ENCODE data around the gene CASP10. TPM values are rescaled to one million over a fixed set of nuclear protein-coding genes. Genes with fewer than 3 reads are reported as not detected.

The CASP10 gene
- total and polyA plus RNA-seq, 8 donors: 2.6 to 34.9 (median 9.6) TPM

DNA sequence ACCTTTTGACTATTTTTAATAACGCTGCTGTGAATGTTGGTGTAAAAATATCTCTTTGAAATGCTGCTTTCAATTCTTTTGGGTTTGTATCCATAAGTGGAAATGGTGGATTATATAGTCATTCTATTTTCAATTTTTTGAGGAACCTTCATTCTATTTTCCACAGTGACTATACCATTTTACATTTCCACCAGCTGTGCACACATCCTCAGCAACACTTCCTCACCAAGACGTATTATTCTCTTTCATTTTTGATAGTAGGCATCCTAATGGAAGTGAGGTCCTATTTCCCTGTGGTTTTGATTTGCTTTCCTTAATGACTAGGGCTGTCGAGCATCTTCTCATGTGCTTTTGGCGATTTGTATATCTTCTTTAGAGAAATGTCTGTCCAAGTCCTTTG is 14.8 kb downstream of the CASP10 start:
- 76 to 86% (median 78%) methylated on average over 4 of the region's 4 CpGs for WGBS, 5 donors
- DNase-seq: no peak
- H3K36me3 ChIP-seq: peaks cover 17 to 84% (median 55%) of the 10 kb centered on the region in 4 donors
- no peaks in the 10 kb centered on the region for H3K27me3 ChIP-seq
- peaks cover 0 to 26% (median 4%) of the 10 kb centered on the region in 4 donors for H3K4me1 ChIP-seq
- H3K4me3 ChIP-seq: no peak overlapping the region
- TF ChIP-seq EP300 (IDR thresholded peaks at IDR 0.05): no peak
- H3K27ac ChIP-seq: no peak overlapping the region
- no peaks in the 10 kb centered on the region for H3K9me3 ChIP-seq
- intact Hi-C loops (cut with DNase I; ENCODE audit: low total_unique reads): no loop called here

- TF ChIP-seq CTCF (IDR thresholded peaks at IDR 0.05): no peak
- no peak for TF ChIP-seq POLR2AphosphoS5 (IDR thresholded peaks at IDR 0.05)
- no peak for TF ChIP-seq EP300 (IDR thresholded peaks at IDR 0.05)
- TF ChIP-seq POLR2A (IDR thresholded peaks at IDR 0.05): no peak
- Histone ChIP-seq H3K4me1 (peaks cover 0 to 23% (median 8%) of the 10 kb centered on the region in 4 donors), H3K27ac (no peak overlapping the region), H3K36me3 (peaks cover 12 to 80% (median 48%) of the 10 kb centered on the region in 4 donors), H3K9me3 (no peaks in the 10 kb centered on the region), H3K27me3 (no peaks in the 10 kb centered on the region), H3K4me3 (no peak overlapping the region)
- no peak for DNase-seq
- WGBS, 5 donors: 79 to 87% (median 82%) methylated on average over 5 of the region's 5 CpGs
- intact Hi-C loops (cut with DNase I; ENCODE audit: low total_unique reads): no loop called here
Observed at GRCh38 chr2:201199847-201200246, 16.9 kb downstream of the CASP10 start.

DNA sequence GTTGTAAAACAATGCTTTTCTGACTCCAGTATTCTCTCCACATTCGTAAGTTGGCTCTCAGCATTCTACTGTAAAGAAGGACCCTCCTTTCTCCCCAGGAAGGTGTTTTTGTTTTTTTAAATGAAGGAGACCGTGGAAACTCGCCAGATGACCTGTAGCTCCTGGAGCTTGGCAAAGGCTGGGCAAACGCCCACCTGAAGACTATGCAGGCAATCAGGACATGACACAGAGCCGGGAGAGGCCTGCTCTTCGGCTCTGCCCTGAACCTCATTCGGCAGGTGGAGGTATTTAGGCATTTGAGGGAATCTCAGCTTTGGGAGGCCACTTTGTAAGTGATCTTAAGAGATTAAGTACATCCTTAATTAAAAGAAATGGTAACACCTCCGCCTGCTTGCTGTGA is 17.4 kb downstream of the CASP10 start:
- Histone ChIP-seq H3K36me3 (peaks cover 9 to 82% (median 49%) of the 10 kb centered on the region in 4 donors), H3K27ac (no peak overlapping the region), H3K27me3 (no peaks in the 10 kb centered on the region), H3K9me3 (no peaks in the 10 kb centered on the region), H3K4me3 (no peak overlapping the region), H3K4me1 (peaks cover 0 to 23% (median 6%) of the 10 kb centered on the region in 4 donors)
- WGBS, 5 donors: 65 to 85% (median 75%) methylated on average over 8 of the region's 8 CpGs
- TF ChIP-seq POLR2A (IDR thresholded peaks at IDR 0.05) (no peak), CTCF (IDR thresholded peaks at IDR 0.05) (no peak), EP300 (IDR thresholded peaks at IDR 0.05) (no peak), POLR2AphosphoS5 (IDR thresholded peaks at IDR 0.05) (no peak)
- DNase-seq: no peak
- intact Hi-C loops (cut with DNase I; ENCODE audit: low total_unique reads): no loop called here

DNA sequence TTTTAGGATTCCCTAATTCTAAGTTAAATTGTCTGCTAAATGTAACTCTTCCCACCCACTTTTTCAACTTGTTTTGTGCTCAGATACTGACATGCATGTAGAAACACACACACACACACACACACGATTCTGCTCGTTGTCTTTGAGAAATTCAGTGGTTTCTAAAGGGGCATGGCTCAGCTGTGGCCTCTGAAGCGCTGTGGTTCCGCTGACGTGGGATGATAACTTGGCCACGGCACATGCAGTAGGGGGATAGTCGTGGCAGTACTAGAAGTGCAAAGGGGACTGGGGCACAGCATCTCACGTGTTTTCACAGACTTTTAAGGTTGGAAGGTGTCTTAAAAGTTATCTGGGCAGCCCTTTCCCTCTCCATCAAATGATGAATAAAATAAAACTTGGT is 18.4 kb downstream of the CASP10 start:
- DNase-seq: no peak
- Histone ChIP-seq H3K27me3 (no peaks in the 10 kb centered on the region), H3K4me1 (peaks cover 0 to 19% (median 0%) of the 10 kb centered on the region in 4 donors), H3K27ac (no peak overlapping the region), H3K9me3 (no peaks in the 10 kb centered on the region), H3K4me3 (no peak overlapping the region), H3K36me3 (peaks cover 6 to 81% (median 44%) of the 10 kb centered on the region in 4 donors)
- intact Hi-C loops (cut with DNase I; ENCODE audit: low total_unique reads): no loop called here
- 84 to 91% (median 88%) methylated on average over 8 of the region's 8 CpGs for WGBS, 5 donors
- TF ChIP-seq CTCF (IDR thresholded peaks at IDR 0.05) (no peak), EP300 (IDR thresholded peaks at IDR 0.05) (no peak), POLR2A (IDR thresholded peaks at IDR 0.05) (no peak), POLR2AphosphoS5 (IDR thresholded peaks at IDR 0.05) (no peak)

GRCh38 chr2:201203916-201204654 is 21.1 kb downstream of the CASP10 start:
- intact Hi-C loops (cut with DNase I; ENCODE audit: low total_unique reads): no loop called here
- 68 to 87% (median 81%) methylated on average over 6 of the region's 6 CpGs for WGBS, 5 donors
- Histone ChIP-seq H3K36me3 (peaks cover 6 to 66% (median 39%) of the 10 kb centered on the region in 4 donors), H3K9me3 (no peaks in the 10 kb centered on the region), H3K27ac (peak overlapping the region in 1 of 5 donors; percentile 39), H3K4me1 (peaks cover 0 to 19% (median 0%) of the 10 kb centered on the region in 4 donors), H3K27me3 (no peaks in the 10 kb centered on the region), H3K4me3 (no peak overlapping the region)
- peak in 1 of 3 donors; percentile 48 for TF ChIP-seq POLR2AphosphoS5 (IDR thresholded peaks at IDR 0.05)
- TF ChIP-seq CTCF (IDR thresholded peaks at IDR 0.05): no peak
- DNase-seq: peak in 1 of 2 donors; percentile 81

Data from stomach (tissue), 9 donors.